Measurements from ENCODE around the gene NLRP1. TPM values are rescaled to one million over a fixed set of nuclear protein-coding genes. Genes with fewer than 3 reads are reported as not detected.

NLRP1 gene
- total and polyA plus RNA-seq, 5 donors from 2014 or later: 25.5 to 279 (median 32.8) TPM

DNA sequence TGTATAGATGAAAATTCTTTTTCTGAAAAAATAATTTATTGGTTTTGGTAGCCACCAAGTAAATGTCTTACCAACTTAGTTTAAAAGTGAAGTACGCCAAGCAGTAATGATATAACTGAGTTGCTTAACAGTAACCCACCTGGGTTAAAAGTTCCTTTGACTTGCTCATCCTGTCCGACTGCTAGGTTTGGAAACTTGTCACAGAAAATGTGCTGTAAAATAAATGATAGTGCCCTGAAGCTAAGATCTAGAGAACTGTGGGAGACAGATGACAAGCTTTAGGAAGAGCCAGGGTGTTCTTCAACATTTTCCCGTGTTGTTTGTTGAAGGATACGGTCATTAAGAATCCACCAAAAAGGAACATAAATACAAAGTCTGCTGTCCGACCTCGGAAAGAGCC lies 103.3 kb downstream of the NLRP1 start:
- Mint-ChIP-seq H3K9me3 (no peaks in the 10 kb centered on the region), H3K4me3 (peak overlapping the region in 1 of 4 donors; percentile 38)
- peaks cover 80% of the 10 kb centered on the region for H3K36me3 ChIP-seq (ENCODE audit: control insufficient read depth, insufficient read depth, low read length)

DNA sequence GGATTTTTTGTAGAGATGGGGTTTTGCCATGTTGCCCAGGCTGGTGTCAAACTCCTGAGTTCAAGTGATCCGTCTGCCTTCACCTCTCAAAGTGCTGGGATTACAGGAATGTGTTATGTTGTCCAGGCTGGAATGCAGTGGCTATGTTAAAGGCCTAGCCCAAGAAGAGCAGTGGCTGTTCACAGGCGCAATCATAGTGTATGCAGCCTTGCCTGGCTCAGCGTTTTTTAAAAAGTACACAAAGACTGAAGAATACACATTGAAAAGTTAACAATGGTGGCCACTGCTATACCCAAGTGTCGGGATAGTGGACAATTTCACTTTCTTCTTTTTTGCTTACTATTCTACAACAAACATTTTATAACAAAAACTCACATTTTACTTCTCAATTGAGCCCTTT lies 105.3 kb downstream of the NLRP1 start:
- ATAC-seq (ENCODE audit: low read depth in 2 of 2) (no peak), DNase-seq (no peak)
- H3K27ac ChIP-seq (ENCODE audit: insufficient read depth, low read length, poor library complexity, severe bottlenecking): no peak overlapping the region
- no peaks in the 10 kb centered on the region for H3K9me3 Mint-ChIP-seq
- peaks cover 64% of the 10 kb centered on the region for H3K36me3 Mint-ChIP-seq
- H3K36me3 ChIP-seq (ENCODE audit: control insufficient read depth, insufficient read depth, low read length): peaks cover 89% of the 10 kb centered on the region
- no peaks in the 10 kb centered on the region for H3K9me3 ChIP-seq (ENCODE audit: control insufficient read depth in 2 of 2, low read length in 2 of 2)
- H3K4me3 ChIP-seq (ENCODE audit: low read depth, low read length): no peak overlapping the region
- H3K27me3 Mint-ChIP-seq: no peaks in the 10 kb centered on the region
- H3K4me1 Mint-ChIP-seq: peaks cover 8 to 57% (median 36%) of the 10 kb centered on the region in 4 donors
- no peaks in the 10 kb centered on the region for H3K27me3 ChIP-seq (ENCODE audit: control insufficient read depth, insufficient read depth, low read length)
- H3K27ac Mint-ChIP-seq: no peak overlapping the region
- H3K4me1 ChIP-seq (ENCODE audit: control insufficient read depth, insufficient read depth, low read length, poor library complexity, severe bottlenecking): peaks cover 3% of the 10 kb centered on the region
- H3K4me3 Mint-ChIP-seq: no peak overlapping the region

More for the DNA sequence above, 103.3 kb downstream of the NLRP1 start:
- DNase-seq (no peak), ATAC-seq (ENCODE audit: low read depth in 2 of 2) (no peak)
- Mint-ChIP-seq H3K4me1 (peaks cover 13 to 72% (median 47%) of the 10 kb centered on the region in 4 donors), H3K36me3 (peaks cover 51% of the 10 kb centered on the region), H3K27me3 (no peaks in the 10 kb centered on the region), H3K27ac (no peak overlapping the region)
- Histone ChIP-seq H3K27ac (ENCODE audit: insufficient read depth, low read length, poor library complexity, severe bottlenecking) (no peak overlapping the region), H3K27me3 (ENCODE audit: control insufficient read depth, insufficient read depth, low read length) (no peaks in the 10 kb centered on the region), H3K4me3 (ENCODE audit: low read depth, low read length) (no peak overlapping the region), H3K9me3 (ENCODE audit: control insufficient read depth in 2 of 2, low read length in 2 of 2) (no peaks in the 10 kb centered on the region), H3K4me1 (ENCODE audit: control insufficient read depth, insufficient read depth, low read length, poor library complexity, severe bottlenecking) (peaks cover 19% of the 10 kb centered on the region)

DNA sequence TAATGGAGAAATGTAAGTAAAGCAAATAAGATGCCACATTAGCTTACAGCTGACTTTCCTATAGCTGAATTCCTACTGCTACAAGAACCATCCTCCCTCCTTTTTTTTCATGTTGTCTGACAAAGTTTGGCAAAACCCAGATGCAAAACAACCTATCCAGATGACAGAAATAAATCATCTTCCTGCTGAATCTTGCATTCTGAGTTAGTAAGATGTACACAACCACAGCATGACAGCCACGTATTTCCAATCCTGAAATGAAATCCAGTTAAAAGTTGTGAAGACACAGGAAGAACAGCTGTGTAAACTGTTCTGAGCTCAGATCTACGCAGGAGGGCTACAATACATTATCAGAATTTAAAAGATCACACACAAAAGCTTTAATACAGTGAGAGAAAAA lies 110.4 kb downstream of the NLRP1 start:
- Histone ChIP-seq H3K4me3 (ENCODE audit: low read depth, low read length) (no peak overlapping the region), H3K27me3 (ENCODE audit: control insufficient read depth, insufficient read depth, low read length) (no peaks in the 10 kb centered on the region), H3K36me3 (ENCODE audit: control insufficient read depth, insufficient read depth, low read length) (peaks cover 59% of the 10 kb centered on the region), H3K4me1 (ENCODE audit: control insufficient read depth, insufficient read depth, low read length, poor library complexity, severe bottlenecking) (no peaks in the 10 kb centered on the region), H3K27ac (ENCODE audit: insufficient read depth, low read length, poor library complexity, severe bottlenecking) (no peak overlapping the region), H3K9me3 (ENCODE audit: control insufficient read depth in 2 of 2, low read length in 2 of 2) (no peaks in the 10 kb centered on the region)
- ATAC-seq (ENCODE audit: low read depth in 2 of 2): no peak
- H3K36me3 Mint-ChIP-seq: peaks cover 34% of the 10 kb centered on the region
- H3K4me3 Mint-ChIP-seq: no peak overlapping the region
- H3K27ac Mint-ChIP-seq: no peak overlapping the region
- no peaks in the 10 kb centered on the region for H3K27me3 Mint-ChIP-seq
- no peak for DNase-seq
- H3K9me3 Mint-ChIP-seq: no peaks in the 10 kb centered on the region
- H3K4me1 Mint-ChIP-seq: peaks cover 6 to 38% (median 19%) of the 10 kb centered on the region in 4 donors

DNA sequence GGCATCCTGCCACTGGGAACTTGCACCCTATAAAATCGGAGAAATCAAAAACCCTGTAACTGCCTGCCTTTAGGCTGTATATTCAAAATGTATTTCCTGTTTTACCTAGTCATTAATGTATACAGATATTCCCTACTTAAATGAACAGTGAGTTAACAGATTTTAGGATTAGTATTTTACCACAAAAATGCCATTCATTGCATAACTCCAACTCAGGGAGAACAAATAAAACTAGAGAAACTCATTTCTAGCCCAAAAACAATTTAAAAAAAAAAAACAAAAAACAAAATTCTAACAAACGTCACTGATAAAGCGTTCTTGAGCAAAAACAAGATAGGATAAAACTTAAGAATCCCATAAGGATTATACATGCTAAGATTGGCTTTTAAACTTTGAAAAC lies 111.8 kb downstream of the NLRP1 start:
- Histone ChIP-seq H3K27me3 (ENCODE audit: control insufficient read depth, insufficient read depth, low read length) (no peaks in the 10 kb centered on the region), H3K4me3 (ENCODE audit: low read depth, low read length) (no peak overlapping the region), H3K4me1 (ENCODE audit: control insufficient read depth, insufficient read depth, low read length, poor library complexity, severe bottlenecking) (peaks cover 9% of the 10 kb centered on the region), H3K36me3 (ENCODE audit: control insufficient read depth, insufficient read depth, low read length) (peaks cover 45% of the 10 kb centered on the region), H3K9me3 (ENCODE audit: control insufficient read depth in 2 of 2, low read length in 2 of 2) (no peaks in the 10 kb centered on the region), H3K27ac (ENCODE audit: insufficient read depth, low read length, poor library complexity, severe bottlenecking) (no peak overlapping the region)
- Mint-ChIP-seq H3K36me3 (peaks cover 24% of the 10 kb centered on the region), H3K27ac (no peak overlapping the region), H3K9me3 (no peaks in the 10 kb centered on the region), H3K27me3 (no peaks in the 10 kb centered on the region), H3K4me1 (peaks cover 14 to 40% (median 23%) of the 10 kb centered on the region in 4 donors), H3K4me3 (no peak overlapping the region)
- ATAC-seq (ENCODE audit: low read depth in 2 of 2) (no peak), DNase-seq (no peak)

DNA sequence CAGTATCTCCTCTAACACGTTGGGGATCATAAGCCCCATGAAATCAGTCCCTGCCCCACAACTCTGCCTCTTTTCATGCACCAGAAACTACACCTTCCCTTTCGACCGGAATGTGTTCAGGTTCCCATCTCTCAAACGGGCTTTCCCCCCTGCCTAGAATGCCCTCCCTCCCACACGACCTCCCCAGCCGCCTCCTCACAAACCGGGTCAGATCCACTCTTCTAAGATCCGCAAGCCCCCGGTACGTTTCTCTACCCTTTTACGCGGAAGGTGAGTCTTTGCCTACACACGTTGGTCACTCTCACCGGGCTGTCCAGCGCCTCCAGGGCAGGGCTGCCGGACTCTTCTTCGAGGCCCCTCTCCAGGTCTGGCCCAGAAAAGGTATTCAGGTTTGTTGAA lies 116.2 kb downstream of the NLRP1 start:
- peak in 2 of 3 donors; percentile 19 to 27 for DNase-seq
- peak; percentile 11 to 25 for ATAC-seq (ENCODE audit: low read depth in 2 of 2)
- H3K4me1 ChIP-seq (ENCODE audit: control insufficient read depth, insufficient read depth, low read length, poor library complexity, severe bottlenecking): peaks cover 16% of the 10 kb centered on the region
- peak overlapping the region; percentile 83 for H3K4me3 ChIP-seq (ENCODE audit: low read depth, low read length)
- Mint-ChIP-seq H3K4me1 (peaks cover 23 to 58% (median 39%) of the 10 kb centered on the region in 4 donors), H3K27ac (peak overlapping the region; percentile 22 to 83 (median 80)), H3K9me3 (peaks cover 0 to 2% (median 0%) of the 10 kb centered on the region in 7 donors), H3K4me3 (peak overlapping the region; percentile 87 to 93 (median 90)), H3K36me3 (peaks cover 3% of the 10 kb centered on the region), H3K27me3 (no peaks in the 10 kb centered on the region)
- H3K27ac ChIP-seq (ENCODE audit: insufficient read depth, low read length, poor library complexity, severe bottlenecking): peak overlapping the region; percentile 47
- no peaks in the 10 kb centered on the region for H3K9me3 ChIP-seq (ENCODE audit: control insufficient read depth in 2 of 2, low read length in 2 of 2)
- H3K27me3 ChIP-seq (ENCODE audit: control insufficient read depth, insufficient read depth, low read length): no peaks in the 10 kb centered on the region
- peaks cover 7% of the 10 kb centered on the region for H3K36me3 ChIP-seq (ENCODE audit: control insufficient read depth, insufficient read depth, low read length)

DNA sequence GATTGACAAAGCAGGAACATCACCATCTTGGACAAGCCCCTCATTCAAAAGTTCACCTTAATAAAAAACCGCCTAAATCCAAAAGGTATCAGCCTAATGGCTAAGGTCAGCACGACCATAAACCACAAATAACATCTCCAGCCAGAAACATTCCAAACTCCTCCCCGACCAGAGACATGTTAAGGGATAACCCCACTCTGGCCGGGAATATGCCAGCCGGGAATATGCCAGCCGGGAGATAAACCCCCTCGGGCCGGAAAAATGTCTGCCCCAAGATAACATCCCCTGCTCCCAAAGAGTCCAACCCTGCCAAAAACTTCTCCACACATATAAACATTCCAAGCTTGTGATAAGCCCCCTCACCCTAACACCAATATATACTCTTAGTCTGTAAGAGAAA lies 116.9 kb downstream of the NLRP1 start:
- H3K9me3 Mint-ChIP-seq: peaks cover 0 to 2% (median 0%) of the 10 kb centered on the region in 7 donors
- H3K36me3 Mint-ChIP-seq: peaks cover 5% of the 10 kb centered on the region
- Histone ChIP-seq H3K36me3 (ENCODE audit: control insufficient read depth, insufficient read depth, low read length) (peaks cover 5% of the 10 kb centered on the region), H3K27ac (ENCODE audit: insufficient read depth, low read length, poor library complexity, severe bottlenecking) (no peak overlapping the region), H3K9me3 (ENCODE audit: control insufficient read depth in 2 of 2, low read length in 2 of 2) (no peaks in the 10 kb centered on the region), H3K27me3 (ENCODE audit: control insufficient read depth, insufficient read depth, low read length) (no peaks in the 10 kb centered on the region), H3K4me3 (ENCODE audit: low read depth, low read length) (peak overlapping the region; percentile 83), H3K4me1 (ENCODE audit: control insufficient read depth, insufficient read depth, low read length, poor library complexity, severe bottlenecking) (peaks cover 16% of the 10 kb centered on the region)
- DNase-seq (no peak), ATAC-seq (ENCODE audit: low read depth in 2 of 2) (no peak)
- peaks cover 23 to 59% (median 40%) of the 10 kb centered on the region in 4 donors for H3K4me1 Mint-ChIP-seq
- peak overlapping the region in 2 of 3 donors; percentile 80 to 83 for H3K27ac Mint-ChIP-seq
- peak overlapping the region; percentile 87 to 93 (median 90) for H3K4me3 Mint-ChIP-seq
- H3K27me3 Mint-ChIP-seq: no peaks in the 10 kb centered on the region

DNA sequence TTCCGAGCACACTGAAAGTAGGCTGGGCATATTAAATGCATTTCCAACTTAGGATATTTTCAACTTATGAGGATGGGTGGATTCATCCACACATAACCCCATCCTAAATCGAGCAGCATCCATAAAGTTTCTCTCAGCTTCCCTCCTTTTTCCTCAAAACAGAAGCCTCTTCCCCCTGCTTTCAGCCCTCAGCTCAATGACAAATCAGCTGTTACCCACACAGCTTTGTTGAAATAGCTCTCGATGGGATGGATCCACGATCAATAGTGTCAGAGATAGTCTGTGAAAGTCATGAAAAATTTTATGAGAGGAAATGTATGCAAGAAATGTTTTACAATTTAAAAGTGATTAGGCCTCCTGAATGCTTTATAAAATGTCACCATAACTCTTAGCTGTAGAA lies 118.0 kb downstream of the NLRP1 start:
- H3K4me1 Mint-ChIP-seq: peaks cover 23 to 53% (median 40%) of the 10 kb centered on the region in 4 donors
- Histone ChIP-seq H3K4me1 (ENCODE audit: control insufficient read depth, insufficient read depth, low read length, poor library complexity, severe bottlenecking) (peaks cover 16% of the 10 kb centered on the region), H3K36me3 (ENCODE audit: control insufficient read depth, insufficient read depth, low read length) (peaks cover 8% of the 10 kb centered on the region), H3K27me3 (ENCODE audit: control insufficient read depth, insufficient read depth, low read length) (no peaks in the 10 kb centered on the region), H3K27ac (ENCODE audit: insufficient read depth, low read length, poor library complexity, severe bottlenecking) (no peak overlapping the region), H3K9me3 (ENCODE audit: control insufficient read depth in 2 of 2, low read length in 2 of 2) (no peaks in the 10 kb centered on the region), H3K4me3 (ENCODE audit: low read depth, low read length) (no peak overlapping the region)
- ATAC-seq (ENCODE audit: low read depth in 2 of 2): no peak
- no peaks in the 10 kb centered on the region for H3K27me3 Mint-ChIP-seq
- H3K27ac Mint-ChIP-seq: peak overlapping the region in 2 of 3 donors; percentile 59 to 64
- H3K4me3 Mint-ChIP-seq: peak overlapping the region in 2 of 4 donors; percentile 76 to 87
- H3K36me3 Mint-ChIP-seq: peaks cover 5% of the 10 kb centered on the region
- H3K9me3 Mint-ChIP-seq: peaks cover 0 to 2% (median 0%) of the 10 kb centered on the region in 7 donors
- DNase-seq: no peak
